IPS-18c (cell line): ENCODE measurements around the gene FLVCR2.
"Not testable (repeated sequence)": the region's sequence is repeated elsewhere in the genome, so short reads cannot be mapped to it uniquely, and the experiment has no call there.

ENCODE experiments used
- H3K4me3 ChIP-seq: 2 replicates; pipeline ENCODE4 v1.7.0; 2013; ENCODE audit warnings: low read depth, mild to moderate bottlenecking, low read length, moderate library complexity; ENCODE audit not compliant: insufficient read depth
- H3K9me3 ChIP-seq: one replicate; pipeline ENCODE4 v1.6.1; 2013; ENCODE audit warnings: mild to moderate bottlenecking, low read length, moderate library complexity; ENCODE audit not compliant: control insufficient read depth, insufficient read depth

FLVCR2 gene

GRCh38 chr14:75577090-75577489, 1.3 kb upstream of the FLVCR2 start:
- H3K4me3 ChIP-seq: no peak overlapping the region
- no peaks in the 10 kb centered on the region for H3K9me3 ChIP-seq

GRCh38 chr14:75577729-75578101, 705 bp upstream of the FLVCR2 start:
- Histone ChIP-seq H3K9me3 (no peaks in the 10 kb centered on the region), H3K4me3 (peak overlapping the region; percentile 70)

GRCh38 chr14:75578786-75579337, 442 bp downstream of the FLVCR2 start:
- Histone ChIP-seq H3K4me3 (peak overlapping the region; percentile 70), H3K9me3 (no peaks in the 10 kb centered on the region)

GRCh38 chr14:75579338-75579864, 981 bp downstream of the FLVCR2 start:
- Histone ChIP-seq H3K9me3 (no peaks in the 10 kb centered on the region), H3K4me3 (peak overlapping the region; percentile 70)

GRCh38 chr14:75579882-75580281, 1.5 kb downstream of the FLVCR2 start:
- Histone ChIP-seq H3K9me3 (no peaks in the 10 kb centered on the region), H3K4me3 (no peak overlapping the region)

- Histone ChIP-seq H3K4me3 (no peak overlapping the region), H3K9me3 (peaks cover 4% of the 10 kb centered on the region)
These were observed 9.0 kb downstream of the FLVCR2 start for GRCh38 chr14:75587388-75587787.

- H3K9me3 ChIP-seq: peaks cover 4% of the 10 kb centered on the region
- no peak overlapping the region for H3K4me3 ChIP-seq
These were observed 11.5 kb downstream of the FLVCR2 start for GRCh38 chr14:75589931-75590330.

GRCh38 chr14:75591331-75591946, 13.0 kb downstream of the FLVCR2 start:
- Histone ChIP-seq H3K4me3 (no peak overlapping the region; the same call in 1 of the 2 replicates), H3K9me3 (peaks cover 4% of the 10 kb centered on the region)

GRCh38 chr14:75591987-75592575, 13.7 kb downstream of the FLVCR2 start:
- Histone ChIP-seq H3K9me3 (peaks cover 4% of the 10 kb centered on the region), H3K4me3 (no peak overlapping the region)

GRCh38 chr14:75595226-75595625, 16.8 kb downstream of the FLVCR2 start:
- Histone ChIP-seq H3K4me3 (no peak overlapping the region), H3K9me3 (peaks cover 4% of the 10 kb centered on the region)

GRCh38 chr14:75597149-75597548, 18.7 kb downstream of the FLVCR2 start:
- peaks cover under 1% of the 10 kb centered on the region for H3K9me3 ChIP-seq
- H3K4me3 ChIP-seq: no peak overlapping the region

GRCh38 chr14:75600100-75600499, 21.7 kb downstream of the FLVCR2 start:
- not testable (repeated sequence) for H3K9me3 ChIP-seq, H3K4me3 ChIP-seq

GRCh38 chr14:75601061-75601460, 22.6 kb downstream of the FLVCR2 start:
- not testable (repeated sequence) for H3K4me3 ChIP-seq, H3K9me3 ChIP-seq

- Histone ChIP-seq H3K4me3 (no peak overlapping the region), H3K9me3 (no peaks in the 10 kb centered on the region)
These were observed 24.1 kb downstream of the FLVCR2 start for GRCh38 chr14:75602503-75602902.

GRCh38 chr14:75604979-75605851, 26.8 kb downstream of the FLVCR2 start:
- no peak overlapping the region for H3K4me3 ChIP-seq

GRCh38 chr14:75605916-75606315, 27.5 kb downstream of the FLVCR2 start:
- Histone ChIP-seq H3K9me3 (no peaks in the 10 kb centered on the region), H3K4me3 (no peak overlapping the region)

More at GRCh38 chr14:75604979-75605851, 26.8 kb downstream of the FLVCR2 start:
- no peaks in the 10 kb centered on the region for H3K9me3 ChIP-seq

GRCh38 chr14:75607044-75607443, 28.6 kb downstream of the FLVCR2 start:
- no peak overlapping the region for H3K4me3 ChIP-seq
- H3K9me3 ChIP-seq: no peaks in the 10 kb centered on the region
